GM18502 (cell line): ENCODE data around the gene MYO3B.

Experiments used
- ATAC-seq: cut with Tn5 transposase; IDR thresholded peaks from one replicate; pipeline ENCODE4 v1.9.1; 2021; ENCODE audit warnings: mild to moderate bottlenecking; ENCODE audit not compliant: unreplicated experiment, poor library complexity

MYO3B gene

DNA sequence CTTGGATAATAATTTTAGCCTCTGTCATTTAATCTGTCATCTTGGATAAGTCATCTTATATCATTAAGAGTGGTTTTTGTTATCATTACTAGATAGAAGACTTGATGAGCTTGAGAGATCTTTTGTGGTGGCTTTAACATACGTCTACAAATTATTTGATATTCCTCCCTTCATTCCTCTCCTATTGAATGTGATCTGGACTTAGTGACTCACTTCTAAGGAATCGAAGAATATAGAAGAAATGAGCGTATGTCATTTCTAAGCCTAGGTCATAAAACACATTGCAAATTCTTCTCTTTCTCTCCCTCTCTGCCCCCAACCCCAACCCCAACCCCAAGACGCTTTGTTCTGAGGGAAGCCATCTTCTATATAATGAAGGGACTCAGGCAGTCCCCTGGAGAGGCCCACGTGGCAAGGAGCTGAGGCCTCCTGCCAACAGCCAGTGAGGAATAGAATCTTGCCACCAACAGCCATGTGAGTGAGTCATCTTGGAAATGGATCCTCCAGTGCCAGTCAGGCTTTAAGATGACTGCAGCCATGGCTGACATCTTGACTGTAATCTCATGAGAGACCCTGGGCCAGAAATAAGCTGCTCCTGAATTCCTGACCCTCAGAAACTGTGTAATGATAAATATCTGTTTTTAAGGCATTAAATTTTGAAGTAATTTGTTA lies 315.6 kb downstream of the MYO3B start:
- no peak for ATAC-seq

DNA sequence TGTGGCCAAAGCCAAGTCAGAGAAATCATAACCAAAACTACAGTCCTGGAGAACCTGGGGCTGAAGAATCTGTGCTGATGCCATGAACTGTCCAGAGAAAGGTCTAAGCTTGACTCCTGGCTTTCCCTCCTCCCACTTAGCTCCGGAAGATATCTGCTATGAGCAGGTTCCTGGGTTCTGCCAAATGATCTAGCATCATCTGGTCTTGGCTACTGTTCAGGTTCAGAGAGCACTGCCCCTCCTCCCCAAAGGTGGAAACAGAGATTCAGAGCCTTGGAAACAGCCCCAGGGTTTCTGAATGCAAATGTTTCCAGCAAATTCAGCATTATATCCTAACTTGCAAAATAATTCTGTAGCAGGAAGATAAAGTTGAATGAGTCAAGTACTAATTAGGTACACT lies 317.9 kb downstream of the MYO3B start:
- ATAC-seq = no peak

DNA sequence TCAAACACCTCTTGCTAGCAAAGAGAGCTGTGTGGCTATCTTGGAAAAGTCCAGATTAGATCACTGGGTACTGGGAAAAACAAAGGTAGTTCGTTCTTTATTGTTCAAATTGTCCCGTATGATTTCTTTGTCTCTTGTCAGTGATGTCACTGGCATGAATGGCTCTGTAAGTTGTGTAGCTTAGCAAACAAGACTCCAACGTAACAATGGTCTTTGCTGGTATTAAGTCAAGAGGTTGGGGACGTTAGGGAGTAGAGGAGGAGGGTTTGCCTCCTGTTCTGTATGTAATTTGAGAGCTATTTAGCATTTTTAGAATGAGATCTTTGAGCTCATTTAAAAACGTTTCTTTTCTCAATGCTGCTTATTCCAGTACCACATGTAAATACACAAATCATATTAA lies 320.7 kb downstream of the MYO3B start:
- ATAC-seq = no peak

DNA sequence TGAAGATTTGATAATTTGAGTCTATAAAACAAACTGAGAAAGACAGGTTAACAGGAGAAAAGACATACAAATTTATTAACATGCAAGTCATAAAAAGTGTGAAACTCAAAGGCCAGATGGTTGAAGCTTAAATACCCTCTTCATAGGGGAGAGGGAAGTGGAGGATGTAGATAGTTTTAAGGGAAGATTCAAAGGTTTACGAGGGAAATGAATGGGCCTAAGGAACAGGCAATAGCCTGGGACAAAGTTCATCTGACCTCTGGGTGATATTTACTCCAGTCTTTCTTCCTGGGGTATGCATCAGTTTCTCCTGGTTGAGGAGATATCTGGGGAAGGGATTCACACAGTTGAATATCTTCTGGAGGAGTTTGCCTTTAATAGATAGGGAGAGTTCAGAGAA lies 322.2 kb downstream of the MYO3B start:
- no peak for ATAC-seq

GRCh38 chr2:170500770-170501169 lies 322.8 kb downstream of the MYO3B start:
- ATAC-seq = no peak

GRCh38 chr2:170501421-170502043 lies 323.6 kb downstream of the MYO3B start:
- ATAC-seq = no peak

- no peak for ATAC-seq
Measured at GRCh38 chr2:170502361-170503130, 324.6 kb downstream of the MYO3B start.

- no peak for ATAC-seq
Measured at GRCh38 chr2:170503563-170503962, 325.6 kb downstream of the MYO3B start.

- ATAC-seq = no peak
Measured at GRCh38 chr2:170503971-170504809, 326.2 kb downstream of the MYO3B start.

DNA sequence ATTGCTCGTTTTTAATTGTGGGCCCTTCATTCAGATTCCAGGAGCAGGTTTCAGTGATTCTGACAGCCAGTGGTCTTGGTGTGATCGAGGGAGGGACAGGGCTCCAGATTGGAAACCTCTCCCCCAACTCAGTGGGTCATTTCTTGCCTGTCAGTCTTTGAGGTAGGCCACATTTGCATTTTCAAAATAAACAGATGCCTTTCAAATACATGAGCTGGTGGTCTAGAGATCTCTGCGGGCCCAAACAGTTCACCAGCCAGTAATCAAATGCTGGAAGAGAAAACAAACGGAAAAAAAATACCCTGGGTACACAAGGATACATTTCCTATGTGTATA lies 326.8 kb downstream of the MYO3B start:
- ATAC-seq = no peak

- no peak for ATAC-seq
Measured at GRCh38 chr2:170505631-170506275, 327.8 kb downstream of the MYO3B start.

GRCh38 chr2:170509452-170510193 lies 331.7 kb downstream of the MYO3B start:
- ATAC-seq = no peak

DNA sequence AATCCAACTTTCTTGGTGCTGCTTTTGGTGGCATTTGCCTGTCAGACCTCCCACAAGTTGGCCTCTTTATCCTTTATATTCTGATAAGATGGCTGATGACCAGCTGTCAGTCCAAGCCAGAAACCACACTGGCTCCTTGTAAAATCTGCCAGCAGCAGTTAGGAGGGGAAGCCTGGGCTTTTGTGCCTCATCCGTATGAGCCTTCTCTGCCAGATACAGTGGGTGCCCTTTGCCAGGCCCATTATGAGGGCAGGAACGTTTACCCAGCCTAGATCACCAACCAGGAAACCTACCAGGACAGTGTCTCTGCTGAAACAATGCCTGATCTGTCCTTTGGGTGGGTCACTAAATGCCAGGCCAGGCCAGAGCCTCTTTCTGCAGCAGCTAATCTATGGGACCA lies 334.3 kb downstream of the MYO3B start:
- no peak for ATAC-seq

DNA sequence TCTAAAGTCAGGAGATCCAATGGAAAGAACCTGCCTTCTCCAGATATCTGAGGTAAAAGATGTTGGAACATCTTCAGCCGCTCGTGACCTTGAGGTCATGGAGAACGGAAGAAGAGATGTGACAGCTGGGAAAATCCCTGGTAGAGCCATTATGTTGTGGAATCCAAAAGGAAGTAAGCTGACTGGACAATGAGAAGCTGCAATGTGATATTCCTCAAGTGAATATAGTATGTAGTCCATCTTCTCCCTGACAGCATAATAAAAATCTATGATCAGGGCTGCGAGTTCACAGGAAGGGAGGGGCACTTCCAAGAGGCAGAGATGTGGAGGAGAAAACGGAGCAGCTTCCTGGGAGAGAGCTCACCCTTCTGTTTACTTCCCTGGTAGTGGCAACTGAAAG lies 336.2 kb downstream of the MYO3B start:
- ATAC-seq = no peak

GRCh38 chr2:170517538-170517937 lies 339.6 kb downstream of the MYO3B start:
- ATAC-seq = no peak

GRCh38 chr2:170518911-170519310 lies 341.0 kb downstream of the MYO3B start:
- ATAC-seq = no peak

- no peak for ATAC-seq
Measured at GRCh38 chr2:170521299-170521698, 343.4 kb downstream of the MYO3B start.

GRCh38 chr2:170523506-170523905 lies 345.6 kb downstream of the MYO3B start:
- no peak for ATAC-seq

DNA sequence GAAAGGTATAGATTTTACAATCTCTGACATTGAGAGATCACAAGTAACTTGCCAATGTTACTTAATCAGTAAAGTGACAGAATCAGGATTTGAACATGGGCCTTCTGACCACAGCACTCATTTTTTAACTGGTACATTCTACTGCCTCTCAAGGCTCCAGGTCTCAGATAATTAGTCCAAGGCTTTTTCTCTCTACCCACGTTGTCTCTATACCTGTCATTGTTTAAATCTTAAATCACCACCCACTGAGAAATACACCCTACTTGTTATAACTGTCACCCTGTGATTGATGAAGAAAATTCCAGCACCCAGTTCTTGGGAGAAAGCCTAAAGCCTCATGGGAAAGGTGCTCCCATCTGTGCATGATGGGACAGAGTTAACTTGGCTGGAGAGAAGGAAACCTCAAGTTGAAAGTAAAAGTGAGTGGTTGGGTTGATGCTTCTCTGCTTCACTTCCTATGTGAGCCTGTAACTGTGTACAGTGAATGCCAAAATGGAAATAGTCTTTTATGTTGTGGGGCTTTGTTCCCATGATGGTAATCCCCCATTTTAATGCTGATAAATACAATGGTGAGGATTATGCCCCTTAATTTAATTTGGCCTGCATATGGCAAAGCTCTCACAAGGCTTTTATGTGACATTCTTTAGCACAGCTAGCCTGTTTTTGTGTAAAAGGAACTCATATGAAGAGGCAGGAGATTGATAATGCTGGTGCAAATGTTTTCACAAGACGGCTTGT lies 347.1 kb downstream of the MYO3B start:
- ATAC-seq = no peak
